ENCODE data around the gene IGF2. TPM values are rescaled to one million over a fixed set of nuclear protein-coding genes. Genes with fewer than 3 reads are reported as not detected.

The IGF2 gene
- total and polyA plus RNA-seq, 2 donors (not counting 1 experiment from before 2014, with no cell fraction given) = not detected

- Mint-ChIP-seq H3K4me1 (no peaks in the 10 kb centered on the region), H3K27me3 (no peaks in the 10 kb centered on the region), H3K27ac (no peak overlapping the region), H3K9me3 (ENCODE audit: insufficient read depth) (no peaks in the 10 kb centered on the region), H3K4me3 (no peak overlapping the region)
- Histone ChIP-seq H2AFZ (ENCODE audit: insufficient read depth, low read depth, low read length, poor library complexity, severe bottlenecking) (peak overlapping the region; percentile 38), H3K9me3 (ENCODE audit: control extremely low read depth in 1 of 3, control insufficient read depth in 2 of 3, insufficient read depth in 1 of 3, low read length in 2 of 3) (no peaks in the 10 kb centered on the region), H3K4me2 (replicated peaks; ENCODE audit: low read depth, low read length, poor library complexity, severe bottlenecking) (peak overlapping the region; percentile 67), H3K4me1 (ENCODE audit: control insufficient read depth in 2 of 2, insufficient read depth in 2 of 2, low read length in 2 of 2) (peaks cover 0 to 3% of the 10 kb centered on the region in 2 donors), H3K4me3 (ENCODE audit: control extremely low read depth in 1 of 5, extremely low read depth in 1 of 5, insufficient read depth in 1 of 5, low read depth in 2 of 5, low read length in 4 of 5) (no peak overlapping the region), H4K20me1 (ENCODE audit: control insufficient read depth, insufficient read depth, low read length, poor library complexity, severe bottlenecking) (no peaks in the 10 kb centered on the region), H3K27ac (ENCODE audit: low read length in 2 of 2) (no peak overlapping the region), H3K9ac (ENCODE audit: low read length) (no peak overlapping the region), H3K36me3 (replicated peaks in 1 of 2; ENCODE audit: control extremely low read depth in 1 of 2, control insufficient read depth in 1 of 2, extremely low read depth in 1 of 2, insufficient read depth in 2 of 2, low read length in 1 of 2) (no peaks in the 10 kb centered on the region), H3K27me3 (replicated peaks in 1 of 4; ENCODE audit: control extremely low read depth in 1 of 4, control insufficient read depth in 3 of 4, insufficient read depth in 4 of 4, low read length in 3 of 4) (peaks cover 0 to 10% (median 0%) of the 10 kb centered on the region in 4 experiments), H3K79me2 (ENCODE audit: control insufficient read depth, insufficient read depth, low read length) (no peaks in the 10 kb centered on the region)
- POLR2A ChIA-PET = no interaction called here
- CTCF ChIA-PET = interaction anchor here (1.1 to 3.7 kb wide), 3 partner anchors 139 to 256 kb away, joined by 3 to 23 read pairs (median 4); no protein-coding TSS in a partner anchor
- DNase-seq (peak; percentile 59), ATAC-seq (ENCODE audit: low read depth) (peak; percentile 64)
- TF ChIP-seq CTCF (IDR thresholded peaks at IDR 0.05) (peak; percentile 71), EZH2 (IDR thresholded peaks at IDR 0.05; ENCODE audit: borderline replicate concordance, insufficient read depth, low read depth, low read length, poor library complexity, severe bottlenecking) (no peak)
- intact Hi-C loops (cut with micrococcal nuclease) = no loop called here
- WGBS (ENCODE audit: insufficient coverage) = 18% methylated on average over 70 of the region's 70 CpGs
Observed at GRCh38 chr11:2166091-2166851, 27.1 kb upstream of the IGF2 start.

GRCh38 chr11:2165571-2165970, 26.4 kb upstream of the IGF2 start:
- CTCF ChIA-PET = interaction anchor here (1.1 to 3.7 kb wide), 3 partner anchors 24 to 255 kb away, joined by 3 to 23 read pairs (median 4); no protein-coding TSS in a partner anchor
- Mint-ChIP-seq H3K27ac (no peak overlapping the region), H3K9me3 (ENCODE audit: insufficient read depth) (no peaks in the 10 kb centered on the region), H3K4me3 (no peak overlapping the region), H3K27me3 (no peaks in the 10 kb centered on the region), H3K4me1 (no peaks in the 10 kb centered on the region)
- H3K4me2 ChIP-seq (replicated peaks; ENCODE audit: low read depth, low read length, poor library complexity, severe bottlenecking) = no peak overlapping the region
- no peak for TF ChIP-seq CTCF (IDR thresholded peaks at IDR 0.05)
- TF ChIP-seq EZH2 (IDR thresholded peaks at IDR 0.05; ENCODE audit: borderline replicate concordance, insufficient read depth, low read depth, low read length, poor library complexity, severe bottlenecking) = no peak
- no peaks in the 10 kb centered on the region for H4K20me1 ChIP-seq (ENCODE audit: control insufficient read depth, insufficient read depth, low read length, poor library complexity, severe bottlenecking)
- H2AFZ ChIP-seq (ENCODE audit: insufficient read depth, low read depth, low read length, poor library complexity, severe bottlenecking) = no peak overlapping the region
- no peaks in the 10 kb centered on the region for H3K9me3 ChIP-seq (ENCODE audit: control extremely low read depth in 1 of 3, control insufficient read depth in 2 of 3, insufficient read depth in 1 of 3, low read length in 2 of 3)
- H3K79me2 ChIP-seq (ENCODE audit: control insufficient read depth, insufficient read depth, low read length) = no peaks in the 10 kb centered on the region
- H3K27ac ChIP-seq (ENCODE audit: low read length in 2 of 2) = no peak overlapping the region
- peaks cover 0 to 10% (median 0%) of the 10 kb centered on the region in 4 experiments for H3K27me3 ChIP-seq (replicated peaks in 1 of 4; ENCODE audit: control extremely low read depth in 1 of 4, control insufficient read depth in 3 of 4, insufficient read depth in 4 of 4, low read length in 3 of 4)
- no peak for DNase-seq
- ATAC-seq (ENCODE audit: low read depth) = no peak
- H3K4me3 ChIP-seq (ENCODE audit: control extremely low read depth in 1 of 5, extremely low read depth in 1 of 5, insufficient read depth in 1 of 5, low read depth in 2 of 5, low read length in 4 of 5) = no peak overlapping the region
- peaks cover 0 to 3% of the 10 kb centered on the region in 2 donors for H3K4me1 ChIP-seq (ENCODE audit: control insufficient read depth in 2 of 2, insufficient read depth in 2 of 2, low read length in 2 of 2)
- intact Hi-C loops (cut with micrococcal nuclease) = no loop called here
- WGBS (ENCODE audit: insufficient coverage) = 82% methylated on average over 11 of the region's 13 CpGs
- no peaks in the 10 kb centered on the region for H3K36me3 ChIP-seq (replicated peaks in 1 of 2; ENCODE audit: control extremely low read depth in 1 of 2, control insufficient read depth in 1 of 2, extremely low read depth in 1 of 2, insufficient read depth in 2 of 2, low read length in 1 of 2)
- H3K9ac ChIP-seq (ENCODE audit: low read length) = no peak overlapping the region
- POLR2A ChIA-PET = no interaction called here

Data from B cell (primary cell).